Neural cell (in vitro differentiated cells): Measurements from ENCODE around the gene BTBD19. TPM values are rescaled to one million over a fixed set of nuclear protein-coding genes. Genes with fewer than 3 reads are reported as not detected.
"Not testable (repeated sequence)": the region's sequence is repeated elsewhere in the genome, so short reads cannot be mapped to it uniquely, and the experiment has no call there.

Source experiments
- H2AFZ ChIP-seq: fragments of 200-600, 300-800 bp; sonication (generic), shearing (Covaris generic); 2 replicates; pipeline ENCODE4 v1.6.0; 2014; ENCODE audit warnings: low read depth, mild to moderate bottlenecking, antibody characterized with exemption, low read length, moderate library complexity
- H3F3A ChIP-seq: fragments of 200-600 bp; shearing (Covaris generic); 2 replicates; pipeline ENCODE4 v1.6.1; 2016; ENCODE audit warnings: mild to moderate bottlenecking, moderate library complexity, mixed read lengths, antibody characterized with exemption, low read length; ENCODE audit not compliant: insufficient read depth, poor library complexity, severe bottlenecking
- H3K27ac ChIP-seq: fragments of 200-600, 300-800 bp; sonication (generic), shearing (Covaris generic); 2 replicates; pipeline ENCODE4 v1.5.1; 2014; ENCODE audit warnings: mild to moderate bottlenecking, low read length, moderate library complexity
- H3K27me3 ChIP-seq: fragments of 300-800, 200-600 bp; sonication (generic), shearing (Covaris generic); 2 replicates; pipeline ENCODE4 v1.6.0; 2014; ENCODE audit warnings: mild to moderate bottlenecking, low read depth, low read length, moderate library complexity; ENCODE audit not compliant: insufficient read depth
- H3K36me3 ChIP-seq: fragments of 300-800, 200-600 bp; sonication (generic), shearing (Covaris generic); 2 replicates; pipeline ENCODE4 v1.5.1; 2014; ENCODE audit warnings: mild to moderate bottlenecking, antibody characterized with exemption, low read length, moderate library complexity; ENCODE audit not compliant: insufficient read depth
- H3K4me2 ChIP-seq: fragments of 300-800, 200-600 bp; sonication (generic), shearing (Covaris generic); 2 replicates; pipeline ENCODE4 v1.6.0; 2014; ENCODE audit warnings: mild to moderate bottlenecking, low read length
- H3K4me3 ChIP-seq: fragments of 300-800, 200-600 bp; sonication (generic), shearing (Covaris generic); 2 replicates; pipeline ENCODE4 v1.5.1; 2014; ENCODE audit warnings: mild to moderate bottlenecking, low read length, moderate library complexity
- H3K79me2 ChIP-seq: fragments of 200-600 bp; shearing (Covaris generic); replicated peaks from 2 replicates; pipeline ENCODE4 v1.6.0; 2014; ENCODE audit warnings: mild to moderate bottlenecking, low read length, moderate library complexity; ENCODE audit not compliant: insufficient read depth
- H3K9ac ChIP-seq: fragments of 300-800, 200-600 bp; sonication (generic), shearing (Covaris generic); 2 replicates; pipeline ENCODE4 v1.6.1; 2016; ENCODE audit warnings: mild to moderate bottlenecking, low read length, mixed read lengths
- H3K9me2 ChIP-seq: fragments of 200-600 bp; shearing (Covaris generic); 2 replicates; pipeline ENCODE4 v1.6.1; 2016; ENCODE audit warnings: mild to moderate bottlenecking, low read length, mixed read lengths; ENCODE audit not compliant: insufficient read depth
- H3K9me3 ChIP-seq: fragments of 200-600, 300-800 bp; sonication (generic), shearing (Covaris generic); 2 replicates; pipeline ENCODE4 v1.6.1; 2016; ENCODE audit warnings: mild to moderate bottlenecking, mixed run types, low read length, moderate library complexity, mixed read lengths
- H4K20me1 ChIP-seq: fragments of 200-600 bp; shearing (Covaris generic); 2 replicates; pipeline ENCODE4 v1.6.1; 2016; ENCODE audit warnings: mild to moderate bottlenecking, mixed run types; ENCODE audit not compliant: insufficient read depth
- EP300 ChIP-seq: fragments of 450-650 bp; conservative IDR thresholded peaks from 2 replicates; pipeline ENCODE4 v1.6.1; 2014; ENCODE audit warnings: antibody characterized with exemption, mild to moderate bottlenecking, moderate library complexity; ENCODE audit not compliant: poor library complexity, severe bottlenecking
- EZH2 ChIP-seq: fragments of 200-600, 300-800 bp; shearing (Covaris generic), sonication (generic); IDR thresholded peaks from 2 replicates; pipeline ENCODE4 v1.6.1; 2014; ENCODE audit warnings: antibody characterized with exemption, low read length, borderline replicate concordance, mild to moderate bottlenecking; ENCODE audit not compliant: insufficient read depth, poor library complexity, severe bottlenecking
- MXI1 ChIP-seq: fragments of 450-650 bp; conservative IDR thresholded peaks from 2 replicates; pipeline ENCODE4 v1.6.1; 2014; ENCODE audit warnings: antibody characterized with exemption, mild to moderate bottlenecking; ENCODE audit not compliant: poor library complexity, severe bottlenecking
- POLR2AphosphoS5 ChIP-seq: IDR thresholded peaks from 2 replicates; pipeline ENCODE4 v1.6.1; 2012
- SMC3 ChIP-seq: fragments of 450-650 bp; conservative IDR thresholded peaks from 2 replicates; pipeline ENCODE4 v1.6.1; 2014; ENCODE audit warnings: antibody characterized with exemption, mild to moderate bottlenecking, moderate library complexity; ENCODE audit not compliant: poor library complexity
- TAF1 ChIP-seq: IDR thresholded peaks from 2 replicates; pipeline ENCODE4 v1.6.1; 2012; ENCODE audit warnings: low read depth
- polyA minus RNA-seq: library from RNA; depleted of rRNA, polyadenylated mRNA; stranded (reverse); fragments of >200 nt; gene quantifications from 2 replicates; pipeline ENCODE4 v1.2.3, GENCODE V29; 2014
- polyA plus RNA-seq: library from polyadenylated mRNA; depleted of rRNA; stranded (reverse); fragments of >200 nt; gene quantifications from 2 replicates; pipeline ENCODE4 v1.2.3, GENCODE V29; 2014
- TF ChIP-seq, protein P1 (sequence below): fragments of 450-650 bp; IDR thresholded peaks from 2 replicates; pipeline ENCODE4 v1.5.1; 2014; ENCODE audit warnings: antibody characterized with exemption, mild to moderate bottlenecking, moderate library complexity; ENCODE audit not compliant: poor library complexity, severe bottlenecking
- TF ChIP-seq, protein P2 (sequence below): IDR thresholded peaks from 2 replicates; pipeline ENCODE4 v1.6.1; 2012; ENCODE audit warnings: borderline replicate concordance

BTBD19 gene, protein sequence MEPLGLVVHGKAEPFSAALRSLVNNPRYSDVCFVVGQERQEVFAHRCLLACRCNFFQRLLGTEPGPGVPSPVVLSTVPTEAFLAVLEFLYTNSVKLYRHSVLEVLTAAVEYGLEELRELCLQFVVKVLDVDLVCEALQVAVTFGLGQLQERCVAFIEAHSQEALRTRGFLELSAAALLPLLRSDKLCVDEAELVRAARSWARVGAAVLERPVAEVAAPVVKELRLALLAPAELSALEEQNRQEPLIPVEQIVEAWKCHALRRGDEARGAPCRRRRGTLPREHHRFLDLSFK
- 0.16 TPM in 1 of 2 replicates, not detected in the other for polyA plus RNA-seq
- not detected in 2 replicates for polyA minus RNA-seq

DNA sequence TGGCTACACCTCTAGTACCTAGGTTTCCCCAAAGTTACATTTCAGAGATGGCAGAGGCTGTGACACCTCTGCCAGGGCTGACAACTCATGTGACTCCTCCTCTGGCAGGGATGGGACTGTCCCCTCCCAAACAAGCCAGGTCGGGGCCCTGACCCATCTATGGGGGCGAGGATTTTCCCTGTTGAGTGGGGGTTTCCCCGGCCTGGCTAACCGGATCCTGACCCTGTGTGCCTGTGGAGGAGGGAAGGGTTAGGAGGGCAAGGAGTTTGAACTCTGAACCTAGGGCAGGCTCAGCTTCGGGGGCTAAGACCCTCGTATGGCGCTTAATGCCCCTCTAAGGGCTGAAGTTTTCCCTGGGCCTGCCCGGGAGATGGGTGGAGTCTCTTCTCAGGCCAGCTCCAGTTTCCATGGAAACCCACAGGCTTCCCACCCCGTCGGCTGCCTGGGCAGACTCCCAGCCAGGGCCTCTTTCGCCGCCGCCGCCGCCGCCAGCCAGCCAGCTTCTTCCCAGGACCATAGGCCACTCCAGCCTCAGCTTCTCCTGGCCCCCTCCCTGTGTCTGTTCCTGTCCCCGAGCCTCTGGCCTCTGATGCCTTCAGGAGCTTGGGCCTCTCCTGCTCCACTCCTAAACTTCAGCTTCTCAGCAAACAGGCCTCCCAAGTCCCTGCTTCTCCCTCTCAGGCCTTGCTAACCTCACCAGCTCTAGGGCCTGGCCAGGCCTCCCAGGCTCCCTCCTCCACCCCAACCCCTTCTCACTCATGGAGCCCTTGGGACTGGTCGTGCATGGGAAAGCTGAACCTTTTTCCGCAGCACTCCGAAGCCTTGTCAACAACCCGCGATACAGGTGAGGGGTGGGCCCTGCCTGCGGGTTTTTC is at the start of gene BTBD19:
TSS of gene BTBD19 (plus strand) at position 461 of the 875 bp plus-strand sequence. CDS start at position 759, 298 bp downstream.
- H3K27ac ChIP-seq: no peak within 1 kb of the TSS
- H3K4me2 ChIP-seq: no peak within 1 kb of the TSS
- H4K20me1 ChIP-seq: no peaks in the 10 kb centered on the region
- no peaks in the 10 kb centered on the region for H3K27me3 ChIP-seq
- no peaks in the 10 kb centered on the region for H3K9me3 ChIP-seq
- no peak within 1 kb of the TSS for H3K4me3 ChIP-seq
- H3K36me3 ChIP-seq: no peaks in the 10 kb centered on the region
- H3K9ac ChIP-seq: no peak within 1 kb of the TSS
- no peaks in the 10 kb centered on the region for H3K9me2 ChIP-seq
- H3K79me2 ChIP-seq: no peaks in the 10 kb centered on the region
- TF ChIP-seq MXI1: no peak
- TF ChIP-seq TAF1: no peak
- H3F3A ChIP-seq: no peaks in the 10 kb centered on the region
- H2AFZ ChIP-seq: no peak within 1 kb of the TSS

DNA sequence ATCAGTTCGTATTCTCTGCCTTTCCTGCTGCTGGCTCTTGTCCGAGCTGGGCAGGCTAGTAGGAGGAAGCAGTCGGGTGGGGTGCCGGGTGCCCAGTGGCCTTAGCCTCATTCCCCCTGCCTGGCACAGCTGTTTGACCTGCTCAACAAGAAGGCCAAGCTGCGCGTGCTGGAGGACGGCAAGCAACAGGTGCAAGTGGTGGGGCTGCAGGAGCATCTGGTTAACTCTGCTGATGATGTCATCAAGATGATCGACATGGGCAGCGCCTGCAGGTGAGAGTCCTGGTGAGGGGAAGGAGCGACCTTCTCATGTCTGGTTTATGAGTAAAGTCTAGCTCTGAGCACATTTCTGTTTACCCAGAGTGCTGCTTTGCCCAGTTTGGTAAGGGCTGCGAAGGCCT is 49.2 kb upstream of the BTBD19 start:
- H3K4me2 ChIP-seq: no peak overlapping the region
- H3K36me3 ChIP-seq: no peaks in the 10 kb centered on the region
- no peaks in the 10 kb centered on the region for H3K79me2 ChIP-seq
- no peaks in the 10 kb centered on the region for H3K9me2 ChIP-seq
- no peak overlapping the region for H3K27ac ChIP-seq
- no peak overlapping the region for H3K9ac ChIP-seq
- TF ChIP-seq, protein P1, sequence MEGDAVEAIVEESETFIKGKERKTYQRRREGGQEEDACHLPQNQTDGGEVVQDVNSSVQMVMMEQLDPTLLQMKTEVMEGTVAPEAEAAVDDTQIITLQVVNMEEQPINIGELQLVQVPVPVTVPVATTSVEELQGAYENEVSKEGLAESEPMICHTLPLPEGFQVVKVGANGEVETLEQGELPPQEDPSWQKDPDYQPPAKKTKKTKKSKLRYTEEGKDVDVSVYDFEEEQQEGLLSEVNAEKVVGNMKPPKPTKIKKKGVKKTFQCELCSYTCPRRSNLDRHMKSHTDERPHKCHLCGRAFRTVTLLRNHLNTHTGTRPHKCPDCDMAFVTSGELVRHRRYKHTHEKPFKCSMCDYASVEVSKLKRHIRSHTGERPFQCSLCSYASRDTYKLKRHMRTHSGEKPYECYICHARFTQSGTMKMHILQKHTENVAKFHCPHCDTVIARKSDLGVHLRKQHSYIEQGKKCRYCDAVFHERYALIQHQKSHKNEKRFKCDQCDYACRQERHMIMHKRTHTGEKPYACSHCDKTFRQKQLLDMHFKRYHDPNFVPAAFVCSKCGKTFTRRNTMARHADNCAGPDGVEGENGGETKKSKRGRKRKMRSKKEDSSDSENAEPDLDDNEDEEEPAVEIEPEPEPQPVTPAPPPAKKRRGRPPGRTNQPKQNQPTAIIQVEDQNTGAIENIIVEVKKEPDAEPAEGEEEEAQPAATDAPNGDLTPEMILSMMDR: no peak
- TF ChIP-seq POLR2AphosphoS5: no peak
- no peak for TF ChIP-seq SMC3
- TF ChIP-seq TAF1: no peak
- H3K9me3 ChIP-seq: no peaks in the 10 kb centered on the region
- H3K27me3 ChIP-seq: no peaks in the 10 kb centered on the region
- H3F3A ChIP-seq: no peaks in the 10 kb centered on the region
- no peak overlapping the region for H2AFZ ChIP-seq
- no peaks in the 10 kb centered on the region for H4K20me1 ChIP-seq
- no peak overlapping the region for H3K4me3 ChIP-seq

DNA sequence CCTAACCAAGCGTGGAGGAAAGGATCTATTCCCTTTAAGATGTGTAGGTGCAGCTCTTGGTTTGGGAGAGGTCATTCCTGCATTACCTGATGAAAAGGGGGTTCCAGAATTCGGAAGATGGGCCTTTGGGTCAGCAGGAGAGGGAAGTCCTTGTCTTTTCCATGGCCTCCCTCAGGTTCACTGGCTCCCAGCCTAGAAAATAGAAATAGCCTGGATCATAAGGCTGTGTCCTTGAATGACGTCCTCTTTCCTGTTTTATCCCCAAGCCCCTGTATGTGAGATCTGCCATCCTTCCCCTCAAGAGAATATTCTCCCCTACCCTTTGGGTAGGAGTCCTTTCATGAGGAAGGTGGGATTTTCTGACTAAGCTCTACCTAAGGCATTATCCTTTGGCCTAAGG is 47.4 kb upstream of the BTBD19 start:
- no peaks in the 10 kb centered on the region for H3K9me3 ChIP-seq
- no peaks in the 10 kb centered on the region for H3K36me3 ChIP-seq
- H3K9me2 ChIP-seq: no peaks in the 10 kb centered on the region
- H2AFZ ChIP-seq: no peak overlapping the region
- no peaks in the 10 kb centered on the region for H3F3A ChIP-seq
- H3K9ac ChIP-seq: no peak overlapping the region
- H3K27me3 ChIP-seq: no peaks in the 10 kb centered on the region
- TF ChIP-seq, protein P1: no peak
- TF ChIP-seq EP300: no peak
- no peak for TF ChIP-seq POLR2AphosphoS5
- TF ChIP-seq, protein P2, sequence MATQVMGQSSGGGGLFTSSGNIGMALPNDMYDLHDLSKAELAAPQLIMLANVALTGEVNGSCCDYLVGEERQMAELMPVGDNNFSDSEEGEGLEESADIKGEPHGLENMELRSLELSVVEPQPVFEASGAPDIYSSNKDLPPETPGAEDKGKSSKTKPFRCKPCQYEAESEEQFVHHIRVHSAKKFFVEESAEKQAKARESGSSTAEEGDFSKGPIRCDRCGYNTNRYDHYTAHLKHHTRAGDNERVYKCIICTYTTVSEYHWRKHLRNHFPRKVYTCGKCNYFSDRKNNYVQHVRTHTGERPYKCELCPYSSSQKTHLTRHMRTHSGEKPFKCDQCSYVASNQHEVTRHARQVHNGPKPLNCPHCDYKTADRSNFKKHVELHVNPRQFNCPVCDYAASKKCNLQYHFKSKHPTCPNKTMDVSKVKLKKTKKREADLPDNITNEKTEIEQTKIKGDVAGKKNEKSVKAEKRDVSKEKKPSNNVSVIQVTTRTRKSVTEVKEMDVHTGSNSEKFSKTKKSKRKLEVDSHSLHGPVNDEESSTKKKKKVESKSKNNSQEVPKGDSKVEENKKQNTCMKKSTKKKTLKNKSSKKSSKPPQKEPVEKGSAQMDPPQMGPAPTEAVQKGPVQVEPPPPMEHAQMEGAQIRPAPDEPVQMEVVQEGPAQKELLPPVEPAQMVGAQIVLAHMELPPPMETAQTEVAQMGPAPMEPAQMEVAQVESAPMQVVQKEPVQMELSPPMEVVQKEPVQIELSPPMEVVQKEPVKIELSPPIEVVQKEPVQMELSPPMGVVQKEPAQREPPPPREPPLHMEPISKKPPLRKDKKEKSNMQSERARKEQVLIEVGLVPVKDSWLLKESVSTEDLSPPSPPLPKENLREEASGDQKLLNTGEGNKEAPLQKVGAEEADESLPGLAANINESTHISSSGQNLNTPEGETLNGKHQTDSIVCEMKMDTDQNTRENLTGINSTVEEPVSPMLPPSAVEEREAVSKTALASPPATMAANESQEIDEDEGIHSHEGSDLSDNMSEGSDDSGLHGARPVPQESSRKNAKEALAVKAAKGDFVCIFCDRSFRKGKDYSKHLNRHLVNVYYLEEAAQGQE: no peak
- no peak for TF ChIP-seq EZH2
- no peak for TF ChIP-seq SMC3
- no peak overlapping the region for H3K4me2 ChIP-seq
- H3K27ac ChIP-seq: no peak overlapping the region
- no peaks in the 10 kb centered on the region for H3K79me2 ChIP-seq
- no peaks in the 10 kb centered on the region for H4K20me1 ChIP-seq
- H3K4me3 ChIP-seq: no peak overlapping the region

DNA sequence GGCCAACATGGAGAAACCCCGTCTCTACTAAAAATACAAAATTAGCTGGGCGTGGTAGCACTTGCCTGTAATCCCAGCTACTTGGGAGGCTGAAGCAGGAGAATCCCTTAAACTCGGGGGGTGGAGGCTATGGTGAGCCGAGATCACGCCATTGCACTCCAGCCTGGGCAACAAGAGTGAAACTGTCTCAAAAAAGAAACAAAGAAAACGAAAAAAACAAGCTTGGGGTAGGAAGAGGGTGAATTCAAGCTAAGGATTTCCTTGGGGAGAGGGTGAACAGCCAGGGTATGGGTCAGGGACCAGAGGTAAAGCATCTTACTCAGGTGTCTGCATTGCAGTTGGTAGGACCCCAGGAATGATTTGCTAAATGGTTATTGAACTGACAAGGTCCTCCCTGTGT is 41.9 kb upstream of the BTBD19 start:
- not testable (repeated sequence) for H3K4me2 ChIP-seq, H3K36me3 ChIP-seq, H4K20me1 ChIP-seq, H3K27me3 ChIP-seq, H2AFZ ChIP-seq, H3F3A ChIP-seq, H3K79me2 ChIP-seq, H3K9me3 ChIP-seq, H3K27ac ChIP-seq, H3K9ac ChIP-seq, H3K4me3 ChIP-seq, H3K9me2 ChIP-seq
